Liver (tissue), 9 donors: ENCODE results near the gene NOL4L. TPM values are rescaled to one million over a fixed set of nuclear protein-coding genes. Genes with fewer than 3 reads are reported as not detected.

Experiments
- DNase-seq: peaks from one replicate; pipeline ENCODE4 v3.0.0-alpha.2; 2017; ENCODE audit warnings: low spot score
- H3K27ac ChIP-seq, 2 donors: one replicate each; pipeline ENCODE4 v1.7.0; 2013; ENCODE audit warnings: inconsistent platforms in 2 of 2, low read length in 2 of 2, control low read depth in 1 of 2, low read depth in 1 of 2, mild to moderate bottlenecking in 1 of 2
- H3K27me3 ChIP-seq, 4 donors: one replicate each; pipeline versions ENCODE4 v1.6.1 to v1.7.0; 2013; ENCODE audit warnings: low read length in 3 of 4, inconsistent platforms in 1 of 4, mild to moderate bottlenecking in 1 of 4, moderate library complexity in 1 of 4; ENCODE audit not compliant: control insufficient read depth in 4 of 4, insufficient read depth in 4 of 4
- H3K36me3 ChIP-seq, 4 donors: one replicate each; pipeline versions ENCODE4 v1.6.1 to v1.7.0; 2013; ENCODE audit warnings: low read length in 3 of 4, mild to moderate bottlenecking in 3 of 4, low read depth in 1 of 4, moderate library complexity in 1 of 4; ENCODE audit not compliant: control insufficient read depth in 4 of 4, insufficient read depth in 3 of 4
- H3K4me1 ChIP-seq, 4 donors: one replicate each; pipeline versions ENCODE4 v1.6.1 to v1.7.0; 2013; ENCODE audit warnings: low read length in 3 of 4, mild to moderate bottlenecking in 3 of 4, moderate library complexity in 1 of 4; ENCODE audit not compliant: control insufficient read depth in 4 of 4, insufficient read depth in 4 of 4
- H3K4me3 ChIP-seq, 3 donors: one replicate each; pipeline versions ENCODE4 v1.6.1 to v1.7.0; 2013; ENCODE audit warnings: low read length in 3 of 3, control low read depth in 1 of 3, low read depth in 1 of 3, mild to moderate bottlenecking in 1 of 3
- H3K9ac ChIP-seq, 2 donors: one replicate each; pipeline ENCODE4 v1.7.0; 2013; ENCODE audit warnings: low read length in 2 of 2, mild to moderate bottlenecking in 2 of 2, moderate library complexity in 2 of 2, control low read depth in 1 of 2, low read depth in 1 of 2
- H3K9me3 ChIP-seq, 4 donors: one replicate each; pipeline versions ENCODE4 v1.6.1 to v1.7.0; 2013; ENCODE audit warnings: low read length in 3 of 4; ENCODE audit not compliant: control insufficient read depth in 4 of 4
- FOXA1 ChIP-seq: IDR thresholded peaks from 2 replicates; pipeline ENCODE4 v1.6.1; 2016; ENCODE audit warnings: antibody characterized with exemption
- FOXA2 ChIP-seq: IDR thresholded peaks from 2 replicates; pipeline ENCODE4 v1.6.1; 2016; ENCODE audit warnings: antibody characterized with exemption
- GABPA ChIP-seq, 2 donors: IDR thresholded peaks in 1 of 2; conservative IDR thresholded peaks in 1 of 2; 2 replicates each; pipeline ENCODE4 v1.6.1; 2016; ENCODE audit warnings: antibody characterized with exemption in 2 of 2, mild to moderate bottlenecking in 1 of 2, moderate library complexity in 1 of 2
- HNF4A ChIP-seq, 2 donors: conservative IDR thresholded peaks; 2 replicates each; pipeline ENCODE4 v1.6.1; 2016; ENCODE audit warnings: antibody characterized with exemption in 2 of 2, mild to moderate bottlenecking in 2 of 2
- JUND ChIP-seq, 2 donors: IDR thresholded peaks; 2 replicates each; pipeline ENCODE4 v1.6.1; 2016; ENCODE audit warnings: antibody characterized with exemption in 2 of 2
- YY1 ChIP-seq: IDR thresholded peaks from 2 replicates; pipeline ENCODE4 v1.6.1; 2016; ENCODE audit warnings: antibody characterized with exemption, mild to moderate bottlenecking
- WGBS: extraction: QIAGEN DNeasy Blood & Tissue Kit; methylation state at CpG from one replicate; pipeline ENCODE4 v1.1.7; 2013; 5-methylcytosine and 5-hydroxymethylcytosine counted together
- polyA plus RNA-seq, 2 donors: library from polyadenylated mRNA; stranded (reverse) in 1 of 2; unstranded in 1 of 2; fragments of 200-250 nt in 1 of 2; fragments of >200 nt in 1 of 2; fragmentation: Nextera tagmentation in 1 of 2; extraction: Ambion mirVana in 1 of 2; gene quantifications; one replicate each; pipeline versions ENCODE4 v1.2.1 to v1.2.3, GENCODE V29; 2013 to 2015
- total RNA-seq, 2 donors: library from RNA; depleted of rRNA; stranded (reverse); fragments of >200 nt; gene quantifications; one replicate each; pipeline ENCODE4 v1.2.3, GENCODE V29; 2014
- TF ChIP-seq, protein P1 (sequence below): IDR thresholded peaks from 2 replicates; pipeline ENCODE4 v1.6.1; 2016; ENCODE audit warnings: antibody characterized with exemption
- TF ChIP-seq, protein P2 (sequence below): IDR thresholded peaks from 2 replicates; pipeline ENCODE4 v1.6.1; 2016; ENCODE audit warnings: antibody characterized with exemption
- TF ChIP-seq, protein P3 (sequence below): IDR thresholded peaks from 2 replicates; pipeline ENCODE4 v1.6.1; 2016; ENCODE audit warnings: antibody characterized with exemption, mild to moderate bottlenecking
- donor health status: healthy.
- donor health status: healthy.
- donor health status: healthy.
- donor health status: healthy.
- donor health status: healthy.

Gene NOL4L
- total and polyA plus RNA-seq, 4 donors, result 2.2 to 6.8 (median 4.3) TPM

DNA sequence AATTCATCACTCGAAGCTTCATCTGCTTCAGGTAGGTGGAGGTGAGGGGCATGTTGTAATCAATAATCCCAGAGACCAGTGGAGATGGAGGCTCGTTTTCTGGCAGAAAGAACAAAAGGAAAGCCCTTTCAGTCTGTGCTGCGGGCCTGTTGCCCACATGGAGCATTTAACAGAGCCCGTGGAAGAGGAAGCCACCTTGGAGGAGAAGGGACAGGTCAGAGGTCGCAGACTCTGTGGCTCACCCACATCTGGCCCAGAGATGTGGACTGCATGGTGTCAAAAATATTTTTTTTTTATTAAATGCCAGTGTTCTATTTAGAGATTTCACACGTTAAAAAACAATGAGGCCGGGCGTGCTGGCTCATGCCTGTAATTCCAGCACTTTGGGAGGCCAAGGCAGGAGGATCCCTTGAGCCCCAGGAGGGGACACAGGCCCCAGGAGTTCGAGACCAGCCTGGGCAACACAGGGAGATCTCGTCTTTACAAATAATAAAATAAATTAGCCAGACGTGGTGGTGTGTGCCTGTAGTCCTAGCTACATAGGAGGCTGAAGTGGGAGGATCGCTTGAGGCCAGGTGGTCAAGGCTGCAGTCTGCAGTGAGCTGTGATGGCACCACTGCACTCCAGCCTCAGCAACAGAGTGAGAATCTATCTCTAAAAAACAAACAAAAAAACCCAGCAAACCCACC lies 73.6 kb downstream of the NOL4L start (continued):
- TF ChIP-seq, protein P1, sequence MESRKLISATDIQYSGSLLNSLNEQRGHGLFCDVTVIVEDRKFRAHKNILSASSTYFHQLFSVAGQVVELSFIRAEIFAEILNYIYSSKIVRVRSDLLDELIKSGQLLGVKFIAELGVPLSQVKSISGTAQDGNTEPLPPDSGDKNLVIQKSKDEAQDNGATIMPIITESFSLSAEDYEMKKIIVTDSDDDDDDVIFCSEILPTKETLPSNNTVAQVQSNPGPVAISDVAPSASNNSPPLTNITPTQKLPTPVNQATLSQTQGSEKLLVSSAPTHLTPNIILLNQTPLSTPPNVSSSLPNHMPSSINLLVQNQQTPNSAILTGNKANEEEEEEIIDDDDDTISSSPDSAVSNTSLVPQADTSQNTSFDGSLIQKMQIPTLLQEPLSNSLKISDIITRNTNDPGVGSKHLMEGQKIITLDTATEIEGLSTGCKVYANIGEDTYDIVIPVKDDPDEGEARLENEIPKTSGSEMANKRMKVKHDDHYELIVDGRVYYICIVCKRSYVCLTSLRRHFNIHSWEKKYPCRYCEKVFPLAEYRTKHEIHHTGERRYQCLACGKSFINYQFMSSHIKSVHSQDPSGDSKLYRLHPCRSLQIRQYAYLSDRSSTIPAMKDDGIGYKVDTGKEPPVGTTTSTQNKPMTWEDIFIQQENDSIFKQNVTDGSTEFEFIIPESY, result no peak
- TF ChIP-seq, protein P2, sequence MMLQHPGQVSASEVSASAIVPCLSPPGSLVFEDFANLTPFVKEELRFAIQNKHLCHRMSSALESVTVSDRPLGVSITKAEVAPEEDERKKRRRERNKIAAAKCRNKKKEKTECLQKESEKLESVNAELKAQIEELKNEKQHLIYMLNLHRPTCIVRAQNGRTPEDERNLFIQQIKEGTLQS, result no peak

DNA sequence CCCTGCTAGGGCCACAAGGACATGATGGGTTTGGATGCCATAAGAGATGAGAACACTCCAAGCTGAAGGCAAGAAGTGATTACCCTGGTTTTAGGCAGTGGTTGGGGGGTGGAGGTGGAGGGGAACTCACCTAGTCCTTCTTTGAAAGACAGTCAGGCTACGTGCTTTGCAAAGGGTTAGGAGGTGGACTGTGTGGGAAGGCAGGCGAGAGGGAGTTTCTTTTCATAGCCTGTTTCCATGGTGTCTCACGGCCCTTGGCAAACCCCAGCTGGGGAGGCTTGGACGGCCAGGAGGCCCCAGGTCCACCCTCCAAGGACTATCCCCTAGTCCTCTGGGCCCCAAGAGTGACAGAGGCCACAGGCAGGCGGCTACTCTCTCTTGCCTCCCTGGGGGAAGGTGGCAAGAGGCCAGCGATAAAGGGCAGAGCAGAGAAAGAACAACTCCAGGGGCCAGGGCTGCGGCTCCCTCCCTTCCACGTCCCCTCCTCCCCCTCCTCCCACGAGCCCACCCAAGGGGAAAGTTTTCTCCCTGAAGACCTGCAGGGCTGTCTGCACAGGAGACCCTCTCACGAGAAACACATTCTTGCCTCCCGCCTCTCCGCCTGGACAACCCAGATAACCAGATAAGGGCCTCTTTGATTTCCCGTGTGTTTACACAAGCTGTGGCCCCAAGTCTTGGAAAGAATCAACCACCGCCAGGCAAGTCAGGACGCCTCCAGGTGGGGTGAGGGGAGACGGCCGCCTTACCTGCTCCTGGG lies 74.4 kb downstream of the NOL4L start:
- no peak overlapping the region for H3K4me3 ChIP-seq
- 76% methylated on average over 17 of the region's 17 CpGs for WGBS
- TF ChIP-seq, protein P2, result no peak
- TF ChIP-seq, protein P3, sequence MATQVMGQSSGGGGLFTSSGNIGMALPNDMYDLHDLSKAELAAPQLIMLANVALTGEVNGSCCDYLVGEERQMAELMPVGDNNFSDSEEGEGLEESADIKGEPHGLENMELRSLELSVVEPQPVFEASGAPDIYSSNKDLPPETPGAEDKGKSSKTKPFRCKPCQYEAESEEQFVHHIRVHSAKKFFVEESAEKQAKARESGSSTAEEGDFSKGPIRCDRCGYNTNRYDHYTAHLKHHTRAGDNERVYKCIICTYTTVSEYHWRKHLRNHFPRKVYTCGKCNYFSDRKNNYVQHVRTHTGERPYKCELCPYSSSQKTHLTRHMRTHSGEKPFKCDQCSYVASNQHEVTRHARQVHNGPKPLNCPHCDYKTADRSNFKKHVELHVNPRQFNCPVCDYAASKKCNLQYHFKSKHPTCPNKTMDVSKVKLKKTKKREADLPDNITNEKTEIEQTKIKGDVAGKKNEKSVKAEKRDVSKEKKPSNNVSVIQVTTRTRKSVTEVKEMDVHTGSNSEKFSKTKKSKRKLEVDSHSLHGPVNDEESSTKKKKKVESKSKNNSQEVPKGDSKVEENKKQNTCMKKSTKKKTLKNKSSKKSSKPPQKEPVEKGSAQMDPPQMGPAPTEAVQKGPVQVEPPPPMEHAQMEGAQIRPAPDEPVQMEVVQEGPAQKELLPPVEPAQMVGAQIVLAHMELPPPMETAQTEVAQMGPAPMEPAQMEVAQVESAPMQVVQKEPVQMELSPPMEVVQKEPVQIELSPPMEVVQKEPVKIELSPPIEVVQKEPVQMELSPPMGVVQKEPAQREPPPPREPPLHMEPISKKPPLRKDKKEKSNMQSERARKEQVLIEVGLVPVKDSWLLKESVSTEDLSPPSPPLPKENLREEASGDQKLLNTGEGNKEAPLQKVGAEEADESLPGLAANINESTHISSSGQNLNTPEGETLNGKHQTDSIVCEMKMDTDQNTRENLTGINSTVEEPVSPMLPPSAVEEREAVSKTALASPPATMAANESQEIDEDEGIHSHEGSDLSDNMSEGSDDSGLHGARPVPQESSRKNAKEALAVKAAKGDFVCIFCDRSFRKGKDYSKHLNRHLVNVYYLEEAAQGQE, result no peak
- no peak for TF ChIP-seq JUND (IDR thresholded peaks at IDR 0.05)
- no peak for TF ChIP-seq FOXA1
- no peak for TF ChIP-seq YY1
- no peak for TF ChIP-seq HNF4A (conservative IDR thresholded peaks at IDR 0.05)
- no peak for TF ChIP-seq FOXA2
- TF ChIP-seq, protein P1, result no peak
- TF ChIP-seq GABPA (IDR thresholded peaks at IDR 0.05 in 1 of 2, conservative IDR thresholded peaks at IDR 0.05 in 1 of 2), result no peak
- H3K36me3 ChIP-seq, result no peaks in the 10 kb centered on the region
- H3K4me1 ChIP-seq, result peaks cover 10 to 31% (median 22%) of the 10 kb centered on the region in 4 donors
- DNase-seq, result no peak
- H3K27ac ChIP-seq, result no peak overlapping the region
- H3K9me3 ChIP-seq, result no peaks in the 10 kb centered on the region
- no peak overlapping the region for H3K9ac ChIP-seq
- H3K27me3 ChIP-seq, result no peaks in the 10 kb centered on the region
